HCT116 (cell line): ENCODE data around the gene NMRAL1.

Source experiments
- CTCF ChIP-seq, 3 experiments: fragments of 200-600 bp in 1 of 3; sonication (generic) in 1 of 3; IDR thresholded peaks in 2 of 3; conservative IDR thresholded peaks in 1 of 3; 2 replicates each; pipeline ENCODE4 v1.5.1; 2012 to 2017; ENCODE audit warnings: low read depth in 2 of 3, low read length in 2 of 3, antibody characterized with exemption in 1 of 3, borderline replicate concordance in 1 of 3, control low read depth in 1 of 3, mild to moderate bottlenecking in 1 of 3, mixed read lengths in 1 of 3, mixed run types in 1 of 3, moderate library complexity in 1 of 3; ENCODE audit not compliant: insufficient read depth in 1 of 3
- EZH2 ChIP-seq: fragments of 200-600 bp; sonication (generic); IDR thresholded peaks from 2 replicates; pipeline ENCODE4 v1.6.1; 2017; ENCODE audit warnings: antibody characterized with exemption, mixed run types
- POLR2A ChIP-seq: IDR thresholded peaks from 2 replicates; pipeline ENCODE4 v1.7.0; 2011; ENCODE audit warnings: borderline replicate concordance; ENCODE audit not compliant: insufficient read depth, insufficient read length; ENCODE audit errors: extremely low read depth
- TCF7L2 ChIP-seq: IDR thresholded peaks from 2 replicates; pipeline ENCODE4 v1.7.0; 2011; ENCODE audit warnings: borderline replicate concordance, inconsistent platforms; ENCODE audit not compliant: insufficient read depth, insufficient read length; ENCODE audit errors: extremely low read depth
- ZBTB33 ChIP-seq: IDR thresholded peaks from 2 replicates; pipeline ENCODE4 v1.6.1; 2011; ENCODE audit warnings: mild to moderate bottlenecking, low read length, moderate library complexity; ENCODE audit not compliant: insufficient replicate concordance; ENCODE audit errors: extremely low read depth
- TF ChIP-seq, protein P1 (sequence below): IDR thresholded peaks from 2 replicates; pipeline ENCODE4 v1.6.1; 2012; ENCODE audit warnings: low read depth

GRCh38 chr16:4523686-4524085, 49.3 kb upstream of the NMRAL1 start:
- TF ChIP-seq, protein P1, sequence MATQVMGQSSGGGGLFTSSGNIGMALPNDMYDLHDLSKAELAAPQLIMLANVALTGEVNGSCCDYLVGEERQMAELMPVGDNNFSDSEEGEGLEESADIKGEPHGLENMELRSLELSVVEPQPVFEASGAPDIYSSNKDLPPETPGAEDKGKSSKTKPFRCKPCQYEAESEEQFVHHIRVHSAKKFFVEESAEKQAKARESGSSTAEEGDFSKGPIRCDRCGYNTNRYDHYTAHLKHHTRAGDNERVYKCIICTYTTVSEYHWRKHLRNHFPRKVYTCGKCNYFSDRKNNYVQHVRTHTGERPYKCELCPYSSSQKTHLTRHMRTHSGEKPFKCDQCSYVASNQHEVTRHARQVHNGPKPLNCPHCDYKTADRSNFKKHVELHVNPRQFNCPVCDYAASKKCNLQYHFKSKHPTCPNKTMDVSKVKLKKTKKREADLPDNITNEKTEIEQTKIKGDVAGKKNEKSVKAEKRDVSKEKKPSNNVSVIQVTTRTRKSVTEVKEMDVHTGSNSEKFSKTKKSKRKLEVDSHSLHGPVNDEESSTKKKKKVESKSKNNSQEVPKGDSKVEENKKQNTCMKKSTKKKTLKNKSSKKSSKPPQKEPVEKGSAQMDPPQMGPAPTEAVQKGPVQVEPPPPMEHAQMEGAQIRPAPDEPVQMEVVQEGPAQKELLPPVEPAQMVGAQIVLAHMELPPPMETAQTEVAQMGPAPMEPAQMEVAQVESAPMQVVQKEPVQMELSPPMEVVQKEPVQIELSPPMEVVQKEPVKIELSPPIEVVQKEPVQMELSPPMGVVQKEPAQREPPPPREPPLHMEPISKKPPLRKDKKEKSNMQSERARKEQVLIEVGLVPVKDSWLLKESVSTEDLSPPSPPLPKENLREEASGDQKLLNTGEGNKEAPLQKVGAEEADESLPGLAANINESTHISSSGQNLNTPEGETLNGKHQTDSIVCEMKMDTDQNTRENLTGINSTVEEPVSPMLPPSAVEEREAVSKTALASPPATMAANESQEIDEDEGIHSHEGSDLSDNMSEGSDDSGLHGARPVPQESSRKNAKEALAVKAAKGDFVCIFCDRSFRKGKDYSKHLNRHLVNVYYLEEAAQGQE: no peak
- TF ChIP-seq EZH2: no peak
- TF ChIP-seq CTCF (IDR thresholded peaks at IDR 0.05 in 2 of 3, conservative IDR thresholded peaks at IDR 0.05 in 1 of 3; ENCODE audit: borderline replicate concordance in 1 of 3, insufficient read depth in 1 of 3, low read depth in 2 of 3, low read length in 2 of 3): no peak
- TF ChIP-seq POLR2A: no peak
- no peak for TF ChIP-seq TCF7L2
- TF ChIP-seq ZBTB33: no peak
